ENCODE results near the gene PEPD.

The PEPD gene

GRCh38 chr19:33366897-33367296 lies 154.7 kb downstream of the PEPD start:
- TF ChIP-seq CTCF (IDR thresholded peaks at IDR 0.05; ENCODE audit: extremely low read depth, missing control alignments): no peak
- DNase-seq (ENCODE audit: low spot score): no peak

- no peak for DNase-seq (ENCODE audit: low spot score)
- no peak for TF ChIP-seq CTCF (IDR thresholded peaks at IDR 0.05; ENCODE audit: extremely low read depth, missing control alignments)
These were observed 155.5 kb downstream of the PEPD start for GRCh38 chr19:33366127-33366526.

- TF ChIP-seq CTCF (IDR thresholded peaks at IDR 0.05; ENCODE audit: extremely low read depth, missing control alignments): no peak
- no peak for DNase-seq (ENCODE audit: low spot score)
These were observed 155.9 kb downstream of the PEPD start for GRCh38 chr19:33365691-33366090.

- TF ChIP-seq CTCF (IDR thresholded peaks at IDR 0.05; ENCODE audit: extremely low read depth, missing control alignments): no peak
- no peak for DNase-seq (ENCODE audit: low spot score)
These were observed 158.1 kb downstream of the PEPD start for GRCh38 chr19:33363476-33363875.

GRCh38 chr19:33362508-33363228 lies 158.9 kb downstream of the PEPD start:
- TF ChIP-seq CTCF (IDR thresholded peaks at IDR 0.05; ENCODE audit: extremely low read depth, missing control alignments): no peak
- no peak for DNase-seq (ENCODE audit: low spot score)

- DNase-seq (ENCODE audit: low spot score): no peak
- no peak for TF ChIP-seq CTCF (IDR thresholded peaks at IDR 0.05; ENCODE audit: extremely low read depth, missing control alignments)
These were observed 162.0 kb downstream of the PEPD start for GRCh38 chr19:33359581-33359980.

GRCh38 chr19:33358408-33358807 lies 163.2 kb downstream of the PEPD start:
- no peak for DNase-seq (ENCODE audit: low spot score)
- TF ChIP-seq CTCF (IDR thresholded peaks at IDR 0.05; ENCODE audit: extremely low read depth, missing control alignments): no peak
